ENCODE results near the gene LRMDA.

- TF ChIP-seq CTCF (IDR thresholded peaks at IDR 0.05): no peak
- no peak for TF ChIP-seq EP300 (IDR thresholded peaks at IDR 0.05; ENCODE audit: low read depth)
- TF ChIP-seq POLR2AphosphoS5 (IDR thresholded peaks at IDR 0.05): no peak
- no peak for TF ChIP-seq POLR2A (IDR thresholded peaks at IDR 0.05)
These were observed 542.7 kb downstream of the LRMDA start for GRCh38 chr10:75974080-75974479.

Data from transverse colon (tissue), 4 donors.